Heart left ventricle (tissue), 13 donors: ENCODE measurements around the gene UCKL1.

ENCODE experiments used
- POLR2A ChIP-seq, 2 donors: fragments of 450-650 bp; IDR thresholded peaks; one replicate each; pipeline ENCODE4 v1.6.1; 2017; ENCODE audit warnings: antibody characterized with exemption in 2 of 2, mild to moderate bottlenecking in 2 of 2, moderate library complexity in 2 of 2
- TF ChIP-seq, protein P1 (sequence below), 12 donors: fragments of 200-600 bp; sonication (generic) in 4 of 12; IDR thresholded peaks; one replicate each; pipeline versions ENCODE4 v1.5.0 to v1.8.0; 2018 to 2022; ENCODE audit warnings: antibody characterized with exemption in 12 of 12, mild to moderate bottlenecking in 5 of 12
- donor health status: ischemic (EF 13 %, LVEDD 7.1; RV severe dilation, severe dysfunction).
- donor health status: DM: no; HTN: yes; CAD: no.
- donor health status: DM: no; HTN: no; CAD: no.
- donor health status: ischemic (EF 25% LVEDD 6.9; RV normal size, moderate dysfunction).
- donor health status: ischemic (EF 25% LVEDD 5.7; RV mildly dilated, moderate dysfunction).
- donor health status: ischemic (EF 35%, LVEDD 5.7; RV mildly dilated, moderate dysfunction).
- donor health status: nonischemic (EF 11% LVEDD 7.7; RV severe dilation, severe dysfunction).
- donor health status: DM: yes; HTN: yes; CAD: no.
- donor health status: PGD.
- donor health status: ischemic (EF 29% LVEDD 5.4; RV normal size, mild dysfunction).
- donor health status: nonischemic (EF 23%, LVEDD 6.1; RV moderate dilation, normal function).

- TF ChIP-seq, protein P1, sequence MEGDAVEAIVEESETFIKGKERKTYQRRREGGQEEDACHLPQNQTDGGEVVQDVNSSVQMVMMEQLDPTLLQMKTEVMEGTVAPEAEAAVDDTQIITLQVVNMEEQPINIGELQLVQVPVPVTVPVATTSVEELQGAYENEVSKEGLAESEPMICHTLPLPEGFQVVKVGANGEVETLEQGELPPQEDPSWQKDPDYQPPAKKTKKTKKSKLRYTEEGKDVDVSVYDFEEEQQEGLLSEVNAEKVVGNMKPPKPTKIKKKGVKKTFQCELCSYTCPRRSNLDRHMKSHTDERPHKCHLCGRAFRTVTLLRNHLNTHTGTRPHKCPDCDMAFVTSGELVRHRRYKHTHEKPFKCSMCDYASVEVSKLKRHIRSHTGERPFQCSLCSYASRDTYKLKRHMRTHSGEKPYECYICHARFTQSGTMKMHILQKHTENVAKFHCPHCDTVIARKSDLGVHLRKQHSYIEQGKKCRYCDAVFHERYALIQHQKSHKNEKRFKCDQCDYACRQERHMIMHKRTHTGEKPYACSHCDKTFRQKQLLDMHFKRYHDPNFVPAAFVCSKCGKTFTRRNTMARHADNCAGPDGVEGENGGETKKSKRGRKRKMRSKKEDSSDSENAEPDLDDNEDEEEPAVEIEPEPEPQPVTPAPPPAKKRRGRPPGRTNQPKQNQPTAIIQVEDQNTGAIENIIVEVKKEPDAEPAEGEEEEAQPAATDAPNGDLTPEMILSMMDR (IDR thresholded peaks at IDR 0.05): no peak
- TF ChIP-seq POLR2A (IDR thresholded peaks at IDR 0.05): no peak
These were observed 48.1 kb downstream of the UCKL1 start for GRCh38 chr20:63908008-63908682.
